GM12878 (cell line): Measurements from ENCODE around the gene CCDC12. TPM values are rescaled to one million over a fixed set of nuclear protein-coding genes. Genes with fewer than 3 reads are reported as not detected.

Experiments used
- ATAC-seq: fragments of 200-7000 bp; cut with Tn5 transposase; 3 replicates; pipeline ENCODE4 v1.9.1; 2020; ENCODE audit warnings: mild to moderate bottlenecking, moderate library complexity
- BruUV-seq: library from RNA; stranded (reverse); fragments of 400-500 nt; replicated peaks from 2 replicates; lab custom pipeline; 2021; lab: Mats Ljungman, UMichigan
- CTCF ChIA-PET: fragments of 300-600 bp; sonication (Branson Sonifier 250); formaldehyde crosslinking; extraction: SDS; loops from one replicate; lab custom pipeline; 2021; ENCODE audit warnings: inconsistent platforms; lab: Yijun Ruan, JAX
- POLR2A ChIA-PET: fragments of 350-600 bp; formaldehyde crosslinking; extraction: SDS; loops from one replicate; lab custom pipeline; 2021; ENCODE audit warnings: inconsistent platforms; lab: Charles Lee
- RAD21 ChIA-PET: fragments of 300-600 bp; sonication (Branson Sonifier 250); formaldehyde crosslinking; loops from one replicate; lab custom pipeline; 2023; ENCODE audit warnings: antibody characterized with exemption; ENCODE audit not compliant: unreplicated experiment; lab: Charles Lee
- SMC1A ChIA-PET: fragments of 300-600 bp; sonication (Branson Sonifier 250); formaldehyde crosslinking; loops from one replicate; lab custom pipeline; 2023; ENCODE audit not compliant: unreplicated experiment, uncharacterized antibody; lab: Charles Lee
- DNase-seq: peaks from one replicate; pipeline ENCODE4 v3.0.0-alpha.2; 2011; ENCODE audit warnings: low read depth, low spot score
- FAIRE-seq: peaks from 3 replicates; lab custom pipeline; 2011; peaks lifted over from hg19 to GRCh38; lab: Jason Lieb, UNC
- H2AFZ ChIP-seq: 2 replicates; pipeline ENCODE4 v1.6.0; 2011; ENCODE audit warnings: low read depth, low read length, control low read depth; ENCODE audit not compliant: control insufficient read depth
- H3K27ac ChIP-seq: 2 replicates; pipeline ENCODE4 v1.5.1; 2011; ENCODE audit warnings: control low read depth; ENCODE audit not compliant: control insufficient read depth, insufficient read depth
- H3K27me3 ChIP-seq, 2 experiments: replicated peaks in 1 of 2; 2 replicates each; pipeline versions ENCODE4 v1.6.0 to v1.6.1; 2011; ENCODE audit warnings: low read length in 1 of 2; ENCODE audit not compliant: control insufficient read depth in 2 of 2, insufficient read depth in 2 of 2
- H3K36me3 ChIP-seq, 2 experiments: 2 replicates each; pipeline ENCODE4 v1.5.1; 2011; ENCODE audit warnings: low read length in 1 of 2; ENCODE audit not compliant: control insufficient read depth in 2 of 2, insufficient read depth in 2 of 2
- H3K4me1 ChIP-seq: 2 replicates; pipeline ENCODE4 v1.6.1; 2011; ENCODE audit warnings: mild to moderate bottlenecking, low read length, moderate library complexity, mixed read lengths; ENCODE audit not compliant: control insufficient read depth, insufficient read depth
- H3K4me2 ChIP-seq: 2 replicates; pipeline ENCODE4 v1.6.0; 2011; ENCODE audit warnings: control low read depth; ENCODE audit not compliant: control insufficient read depth, insufficient read depth
- H3K4me3 ChIP-seq: fragments of 200-600 bp; sonication (generic); 2 replicates; pipeline ENCODE4 v1.5.1; 2016
- H3K79me2 ChIP-seq: 2 replicates; pipeline ENCODE4 v1.6.0; 2011; ENCODE audit warnings: low read length; ENCODE audit not compliant: control insufficient read depth, insufficient read depth
- H3K9ac ChIP-seq: 2 replicates; pipeline ENCODE4 v1.8.0; 2011; ENCODE audit warnings: low read length, control low read depth, mixed read lengths; ENCODE audit not compliant: control insufficient read depth, insufficient read depth
- H3K9me3 ChIP-seq: replicated peaks from 3 replicates; pipeline ENCODE4 v1.5.1; 2011; ENCODE audit warnings: mild to moderate bottlenecking, low read length; ENCODE audit not compliant: control insufficient read depth, insufficient read depth
- H4K20me1 ChIP-seq: 2 replicates; pipeline ENCODE4 v1.6.0; 2011; ENCODE audit not compliant: control insufficient read depth, insufficient read depth
- CREM ChIP-seq: IDR thresholded peaks from 2 replicates; pipeline ENCODE4 v1.6.1; 2014; ENCODE audit warnings: antibody characterized with exemption, low read depth
- LARP7 ChIP-seq: fragments of 450-650 bp; IDR thresholded peaks from 2 replicates; pipeline ENCODE4 v1.6.1; 2017; ENCODE audit warnings: mild to moderate bottlenecking
- RAD21 ChIP-seq: IDR thresholded peaks from 2 replicates; pipeline ENCODE4 v1.6.1; 2011; ENCODE audit warnings: mild to moderate bottlenecking, low read depth, low read length, moderate library complexity; ENCODE audit not compliant: insufficient read depth
- RFX5 ChIP-seq: IDR thresholded peaks from 2 replicates; pipeline ENCODE4 v1.6.1; 2011; ENCODE audit warnings: low read depth, low read length, improper control_type of control experiment
- SKIL ChIP-seq: fragments of 450-650 bp; IDR thresholded peaks from 2 replicates; pipeline ENCODE4 v1.6.1; 2017; ENCODE audit warnings: mild to moderate bottlenecking, low read depth, inconsistent platforms; ENCODE audit not compliant: poor library complexity, severe bottlenecking
- SMAD1 ChIP-seq: fragments of 450-650 bp; IDR thresholded peaks from 2 replicates; pipeline ENCODE4 v1.6.1; 2018; ENCODE audit warnings: mild to moderate bottlenecking, low read depth; ENCODE audit not compliant: partially characterized antibody
- SMAD5 ChIP-seq: IDR thresholded peaks from 2 replicates; pipeline ENCODE4 v1.6.1; 2016; ENCODE audit warnings: antibody characterized with exemption, low read depth
- STAT3 ChIP-seq: IDR thresholded peaks from 2 replicates; pipeline ENCODE4 v1.6.1; 2011; ENCODE audit warnings: low read depth, low read length, improper control_type of control experiment
- ZBTB4 ChIP-seq: fragments of 450-650 bp; formaldehyde crosslinking; IDR thresholded peaks from 2 replicates; pipeline ENCODE4 v1.4.0; 2022; ENCODE audit warnings: mild to moderate bottlenecking, moderate library complexity
- ZNF687 ChIP-seq: fragments of 450-650 bp; IDR thresholded peaks from 2 replicates; pipeline ENCODE4 v1.6.1; 2017; ENCODE audit warnings: mild to moderate bottlenecking, moderate library complexity
- WGBS: methylation state at CpG from one replicate; pipeline ENCODE4 v1.1.6; 2016; ENCODE audit warnings: low lambda C conversion rate; ENCODE audit not compliant: insufficient replicate concordance, insufficient coverage; ENCODE audit errors: missing lambda C conversion rate; 5-methylcytosine and 5-hydroxymethylcytosine counted together
- in situ Hi-C: fragments of 300-500 bp; cut with MboI; formaldehyde crosslinking; loops from 9 replicates; pipeline ENCODE4 v1.14.3; 2018; ENCODE audit warnings: mixed read lengths
- intact Hi-C: fragments of 100-400 bp; cut with micrococcal nuclease; formaldehyde crosslinking; loops from one replicate; pipeline ENCODE4 v1.14.2; 2022; ENCODE audit not compliant: unreplicated experiment
- polyA plus RNA-seq, 11 experiments: library from polyadenylated mRNA; depleted of rRNA in 4 of 11; unstranded in 6 of 11; stranded (reverse) in 5 of 11; fragments of >200 nt; fragmentation: Nextera tagmentation in 4 of 11; fragmentation: Illumina TruSeq in 1 of 11; extraction: Ambion mirVana in 4 of 11; extraction: Trizol in 1 of 11; gene quantifications; 1 replicate in 1 of 11; 2 replicates in 10 of 11; pipeline versions ENCODE4 v1.2.1 to v1.2.3, GENCODE V29; 2011 to 2016; ENCODE audit warnings: inconsistent platforms in 2 of 11, missing spikeins in 2 of 11, low read depth in 1 of 11
- total RNA-seq, 4 experiments: library from RNA; depleted of rRNA in 3 of 4; stranded (reverse); fragments of >200 nt in 3 of 4; fragmentation: Illumina TruSeq in 1 of 4; extraction: Trizol in 1 of 4; gene quantifications; 2 replicates each; pipeline versions ENCODE4 v1.2.1 to v1.2.3, GENCODE V29; 2013 to 2021

CCDC12 gene
- total and polyA plus RNA-seq, 10 of the 15 experiments (the other 5 are each of a cell fraction or from before 2014, with no cell fraction given), result 9.2 to 91.4 (median 61.3) TPM

GRCh38 chr3:47007482-47008233, 31.1 kb upstream of the CCDC12 start (continued):
- no peak for TF ChIP-seq RAD21

GRCh38 chr3:47007001-47007400, 30.5 kb upstream of the CCDC12 start:
- DNase-seq (no peak), FAIRE-seq (no peak), ATAC-seq (no peak)
- H3K4me1 ChIP-seq, result peaks cover 5% of the 10 kb centered on the region; the same call in 1 of the 2 replicates
- no TSS peak for BruUV-seq
- in situ Hi-C loops, result no loop called here
- H3K9ac ChIP-seq, result no peak overlapping the region
- H3K9me3 ChIP-seq, result no peaks in the 10 kb centered on the region
- ChIA-PET RAD21 (no interaction called here), SMC1A (interaction anchor here (1.0 kb wide), 1 partner anchor 14 kb away, joined by 3 read pairs; no protein-coding TSS in a partner anchor), CTCF (interaction anchor here (0.7 kb wide), 1 partner anchor 97 kb away, joined by 3 read pairs; no protein-coding TSS in a partner anchor), POLR2A (interaction anchor here (0.7 kb wide), 1 partner anchor 31 kb away, joined by 3 read pairs; the partner anchor contains the start of gene CCDC12)
- H3K27me3 ChIP-seq, result no peaks in the 10 kb centered on the region
- no peaks in the 10 kb centered on the region for H3K79me2 ChIP-seq
- 72% methylated on average over 3 of the region's 3 CpGs for WGBS
- no peak overlapping the region for H2AFZ ChIP-seq
- no peaks in the 10 kb centered on the region for H4K20me1 ChIP-seq
- no peak overlapping the region for H3K4me2 ChIP-seq
- H3K36me3 ChIP-seq, result peaks cover 15 to 42% of the 10 kb centered on the region in 2 experiments; a peak in 3 of 4 replicates
- intact Hi-C loops, result no loop called here
- H3K4me3 ChIP-seq, result no peak overlapping the region
- H3K27ac ChIP-seq, result no peak overlapping the region
- no peak for TF ChIP-seq LARP7
- no peak for TF ChIP-seq SMAD5
- TF ChIP-seq SMAD1, result no peak
- no peak for TF ChIP-seq ZNF687
- TF ChIP-seq RFX5, result no peak
- TF ChIP-seq SKIL, result no peak
- TF ChIP-seq ZBTB4 (CRISPR knock-in tag), result no peak
- no peak for TF ChIP-seq CREM
- no peak for TF ChIP-seq STAT3
